Endothelial cell of umbilical vein (primary cell): ENCODE results near the gene ACVRL1. TPM values are rescaled to one million over a fixed set of nuclear protein-coding genes. Genes with fewer than 3 reads are reported as not detected.

Experiments
- BruUV-seq: library from RNA; stranded (reverse); fragments of 400-500 nt; replicated peaks from 2 replicates; lab custom pipeline; 2021; lab: Mats Ljungman, UMichigan
- CTCF ChIA-PET: fragments of 300-600, 350-600 bp; sonication (Branson Sonifier 250); formaldehyde crosslinking; loops from one replicate; lab custom pipeline; 2021; ENCODE audit warnings: antibody characterized with exemption, inconsistent platforms; lab: Charles Lee
- POLR2A ChIA-PET: fragments of 300-600, 350-600 bp; sonication (Branson Sonifier 250); formaldehyde crosslinking; loops from one replicate; lab custom pipeline; 2021; ENCODE audit warnings: antibody characterized with exemption, inconsistent platforms; lab: Charles Lee
- DNase-seq: peaks from one replicate; pipeline ENCODE4 v3.0.0-alpha.2; 2011; ENCODE audit warnings: low read depth, low spot score
- FAIRE-seq: peaks from 2 replicates; lab custom pipeline; 2011; peaks lifted over from hg19 to GRCh38; lab: Jason Lieb, UNC
- H2AFZ ChIP-seq: 2 replicates; pipeline ENCODE4 v1.6.0; 2012; ENCODE audit warnings: low read depth, low read length, control low read depth, inconsistent platforms
- H3K27ac ChIP-seq: 2 replicates; pipeline ENCODE4 v1.5.1; 2011; ENCODE audit warnings: low read depth, mild to moderate bottlenecking, control low read depth, low read length, moderate library complexity; ENCODE audit not compliant: insufficient read depth
- H3K27me3 ChIP-seq, 2 experiments: 2 replicates each; pipeline versions ENCODE4 v1.6.0 to v1.6.1; 2011; ENCODE audit warnings: low read length in 2 of 2, mixed read lengths in 1 of 2; ENCODE audit not compliant: control insufficient read depth in 2 of 2, insufficient read depth in 2 of 2
- H3K36me3 ChIP-seq, 2 experiments: 2 replicates in 1 of 2; 3 replicates in 1 of 2; pipeline ENCODE4 v1.5.1; 2011; ENCODE audit warnings: low read length in 2 of 2, mild to moderate bottlenecking in 1 of 2, moderate library complexity in 1 of 2; ENCODE audit not compliant: control insufficient read depth in 2 of 2, insufficient read depth in 2 of 2; ENCODE audit errors: extremely low read depth in 1 of 2
- H3K4me1 ChIP-seq: 3 replicates; pipeline ENCODE4 v1.5.1; 2011; ENCODE audit warnings: mild to moderate bottlenecking, low read length; ENCODE audit not compliant: control insufficient read depth, insufficient read depth; ENCODE audit errors: extremely low read depth
- H3K4me2 ChIP-seq: 2 replicates; pipeline ENCODE4 v1.6.1; 2011; ENCODE audit warnings: low read length, control low read depth, mixed read lengths; ENCODE audit not compliant: insufficient read depth
- H3K4me3 ChIP-seq, 3 experiments: fragments of 200-600 bp in 1 of 3; sonication (generic), shearing (Covaris generic) in 1 of 3; replicated peaks in 1 of 3; 2 replicates each; pipeline ENCODE4 v1.5.1; 2011 to 2016; ENCODE audit warnings: control low read depth in 3 of 3, low read length in 3 of 3, mild to moderate bottlenecking in 2 of 3, inconsistent platforms in 1 of 3, low read depth in 1 of 3, moderate library complexity in 1 of 3; ENCODE audit not compliant: insufficient read depth in 1 of 3
- H3K79me2 ChIP-seq: 2 replicates; pipeline ENCODE4 v1.6.0; 2012; ENCODE audit warnings: low read length, inconsistent platforms; ENCODE audit not compliant: control insufficient read depth, insufficient read depth
- H3K9ac ChIP-seq: replicated peaks from 2 replicates; pipeline ENCODE3; 2011; ENCODE audit warnings: low read length, control low read depth; ENCODE audit not compliant: insufficient read depth; ENCODE audit errors: extremely low read depth
- H3K9me1 ChIP-seq: replicated peaks from 3 replicates; pipeline ENCODE4 v1.6.0; 2011; ENCODE audit warnings: mild to moderate bottlenecking, low read length; ENCODE audit not compliant: control insufficient read depth, insufficient read depth; ENCODE audit errors: extremely low read depth
- H3K9me3 ChIP-seq: replicated peaks from 2 replicates; pipeline ENCODE4 v1.5.1; 2012; ENCODE audit warnings: low read length, inconsistent platforms; ENCODE audit not compliant: control insufficient read depth, insufficient read depth
- H4K20me1 ChIP-seq: replicated peaks from 2 replicates; pipeline ENCODE3; 2011; ENCODE audit warnings: mild to moderate bottlenecking, low read length; ENCODE audit not compliant: control insufficient read depth, insufficient read depth; ENCODE audit errors: extremely low read depth
- CTCF ChIP-seq, 2 donors: IDR thresholded peaks; 1 replicate in 1 of 2; 2 replicates in 1 of 2; pipeline ENCODE4 v1.5.1; 2011; ENCODE audit warnings: low read length in 2 of 2, mild to moderate bottlenecking in 2 of 2, moderate library complexity in 2 of 2, control low read depth in 1 of 2, inconsistent platforms in 1 of 2, low read depth in 1 of 2; ENCODE audit not compliant: insufficient read depth in 1 of 2; ENCODE audit errors: extremely low read depth in 1 of 2
- EZH2 ChIP-seq: IDR thresholded peaks from 2 replicates; pipeline ENCODE4 v1.6.1; 2012; ENCODE audit warnings: borderline replicate concordance, low read depth, mild to moderate bottlenecking, moderate library complexity, low read length, inconsistent platforms; ENCODE audit not compliant: severe bottlenecking
- FOS ChIP-seq: IDR thresholded peaks from 2 replicates; pipeline ENCODE4 v1.6.1; 2011; ENCODE audit warnings: mild to moderate bottlenecking, low read length, moderate library complexity, borderline replicate concordance; ENCODE audit not compliant: insufficient read depth
- GATA2 ChIP-seq: IDR thresholded peaks from 2 replicates; pipeline ENCODE4 v1.7.0; 2011; ENCODE audit warnings: low read depth, mild to moderate bottlenecking, moderate library complexity, mixed read lengths, low read length; ENCODE audit not compliant: insufficient read length, insufficient read depth
- JUN ChIP-seq: IDR thresholded peaks from 2 replicates; pipeline ENCODE4 v1.6.1; 2011; ENCODE audit warnings: borderline replicate concordance, low read depth; ENCODE audit not compliant: insufficient read length, insufficient read depth
- MAX ChIP-seq: IDR thresholded peaks from 2 replicates; pipeline ENCODE4 v1.6.1; 2011; ENCODE audit not compliant: insufficient read depth, insufficient read length
- MYC ChIP-seq: IDR thresholded peaks from one replicate; pipeline ENCODE4 v1.6.1; 2011; ENCODE audit warnings: mild to moderate bottlenecking, low read depth, low read length
- POLR2A ChIP-seq: IDR thresholded peaks from 2 replicates; pipeline ENCODE4 v1.6.1; 2012; ENCODE audit warnings: low read depth, mild to moderate bottlenecking, control low read depth, low read length
- POLR2AphosphoS5 ChIP-seq: IDR thresholded peaks from 2 replicates; pipeline ENCODE4 v1.6.1; 2012; ENCODE audit warnings: low read depth, mild to moderate bottlenecking, control low read depth, low read length, moderate library complexity; ENCODE audit not compliant: insufficient read depth
- dilution Hi-C: fragments of 300-500 bp; cut with MboI; formaldehyde crosslinking; loops from one replicate; pipeline ENCODE4 v1.15.0; 2019; ENCODE audit warnings: low sequenced_read_pairs; ENCODE audit not compliant: extremely low pct_ligation_motif_present
- intact Hi-C: fragments of 100-400 bp; cut with micrococcal nuclease; formaldehyde crosslinking; loops from one replicate; pipeline ENCODE4 v1.10.0; 2022
- polyA plus RNA-seq, 4 experiments: library from polyadenylated mRNA; depleted of rRNA in 3 of 4; stranded (reverse) in 3 of 4; unstranded in 1 of 4; fragments of >200 nt; gene quantifications; 2 replicates each; pipeline versions ENCODE4 v1.2.1 to v1.2.3, GENCODE V29; 2011 to 2012; ENCODE audit warnings: missing spikeins in 1 of 4
- total RNA-seq: library from RNA; stranded (reverse); gene quantifications from 2 replicates; pipeline ENCODE4 v1.2.3, GENCODE V29; 2021

The ACVRL1 gene
- total and polyA plus RNA-seq, 2 donors (not counting 3 experiments of a cell fraction or from before 2014, with no cell fraction given): 355 to 404 TPM

- H3K27me3 ChIP-seq: no peaks in the 10 kb centered on the region
- no peaks in the 10 kb centered on the region for H3K9me3 ChIP-seq
- FAIRE-seq: no peak
- H3K79me2 ChIP-seq: no peaks in the 10 kb centered on the region
- no peak overlapping the region for H2AFZ ChIP-seq
- H3K9me1 ChIP-seq: no peaks in the 10 kb centered on the region
- POLR2A ChIA-PET: no interaction called here
- no peak overlapping the region for H3K9ac ChIP-seq
- no TSS peak for BruUV-seq
- H3K4me1 ChIP-seq: no peaks in the 10 kb centered on the region
- CTCF ChIA-PET: interaction anchor here (0.8 to 5.0 kb wide), 40 partner anchors 8 to 797 kb away, joined by 3 to 105 read pairs (median 6); partner anchors contain the start of genes ANKRD33, FIGNL2, SCN8A and SLC4A8
- TF ChIP-seq EZH2: no peak
- TF ChIP-seq GATA2: no peak
- no peak for TF ChIP-seq POLR2A
- no peak for TF ChIP-seq MAX
- no peak for TF ChIP-seq MYC
- no peak for TF ChIP-seq POLR2AphosphoS5
- TF ChIP-seq FOS: no peak
- TF ChIP-seq JUN: no peak
- TF ChIP-seq CTCF (IDR thresholded peaks at IDR 0.05; ENCODE audit: extremely low read depth in 1 of 2, insufficient read depth in 1 of 2, low read depth in 1 of 2, low read length in 2 of 2): no peak
- H3K27ac ChIP-seq: no peak overlapping the region
- no peaks in the 10 kb centered on the region for H3K36me3 ChIP-seq
- H3K4me3 ChIP-seq: no peak overlapping the region
- no peak for DNase-seq
- H3K4me2 ChIP-seq: no peak overlapping the region
- intact Hi-C loops: loop anchor here (2.0 to 10.0 kb wide), 3 partner anchors 60 to 342 kb away; a partner anchor contains a TSS
- dilution Hi-C loops: no loop called here
- H4K20me1 ChIP-seq: no peaks in the 10 kb centered on the region
These were observed 32.8 kb upstream of the ACVRL1 start for GRCh38 chr12:51874486-51874885.
